Measurements from ENCODE around the gene RGMA.

Gene RGMA

DNA sequence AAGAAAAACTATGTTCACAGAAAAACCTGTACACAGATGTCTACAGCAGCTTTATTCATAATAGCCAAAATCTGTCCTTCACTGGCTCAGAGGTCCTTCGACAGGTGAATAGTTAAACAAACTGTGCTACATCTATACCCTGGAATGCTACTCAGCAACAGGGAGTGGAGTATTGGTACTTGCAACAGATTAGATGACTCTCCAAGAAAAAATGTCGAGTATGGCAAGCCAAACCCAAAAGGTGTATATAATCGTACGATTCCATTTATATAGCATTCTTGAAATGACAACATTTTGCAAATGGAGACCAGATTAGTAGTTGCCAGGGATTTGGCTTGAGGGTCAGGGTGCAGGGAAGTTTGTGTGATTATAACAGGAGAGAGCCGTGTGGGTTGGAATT is 22.4 kb upstream of the RGMA start:
- Mint-ChIP-seq H3K27ac (no peak overlapping the region), H3K9me3 (no peaks in the 10 kb centered on the region), H3K27me3 (ENCODE audit: low read depth) (peaks cover 43% of the 10 kb centered on the region), H3K36me3 (ENCODE audit: low read depth) (no peaks in the 10 kb centered on the region), H3K4me1 (ENCODE audit: low read depth) (peaks cover 2% of the 10 kb centered on the region), H3K4me3 (no peak overlapping the region)
- no peak for DNase-seq (ENCODE audit: low spot score)

DNA sequence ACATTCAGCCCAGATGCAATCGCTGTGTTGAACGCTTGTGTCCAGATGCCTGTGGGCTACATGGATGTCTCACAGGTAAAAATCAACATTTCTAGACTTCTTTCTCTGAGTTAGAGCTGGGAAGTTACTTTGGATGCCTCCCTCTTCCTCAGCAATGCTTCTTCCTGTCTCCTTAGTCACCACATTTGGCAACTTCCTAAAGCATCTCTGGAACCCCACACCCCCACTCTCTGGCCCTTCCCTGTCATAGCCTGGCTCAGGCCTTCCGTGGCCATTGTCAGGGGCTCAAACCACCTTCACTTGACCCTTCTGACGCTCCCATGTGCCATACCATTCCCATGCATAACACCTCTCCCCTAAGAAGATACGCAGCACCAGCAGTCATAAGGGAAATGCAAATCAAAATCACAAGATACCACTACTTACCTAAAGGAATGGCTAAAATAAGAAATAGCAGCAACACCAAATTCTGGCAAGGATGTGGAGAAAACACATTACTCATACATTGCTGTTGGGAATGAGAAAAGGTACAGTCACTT is 21.6 kb upstream of the RGMA start:
- H3K27ac Mint-ChIP-seq = no peak overlapping the region
- no peaks in the 10 kb centered on the region for H3K9me3 Mint-ChIP-seq
- H3K27me3 Mint-ChIP-seq (ENCODE audit: low read depth) = peaks cover 49% of the 10 kb centered on the region
- H3K4me1 Mint-ChIP-seq (ENCODE audit: low read depth) = peaks cover 2% of the 10 kb centered on the region
- no peaks in the 10 kb centered on the region for H3K36me3 Mint-ChIP-seq (ENCODE audit: low read depth)
- no peak overlapping the region for H3K4me3 Mint-ChIP-seq
- DNase-seq (ENCODE audit: low spot score) = no peak

DNA sequence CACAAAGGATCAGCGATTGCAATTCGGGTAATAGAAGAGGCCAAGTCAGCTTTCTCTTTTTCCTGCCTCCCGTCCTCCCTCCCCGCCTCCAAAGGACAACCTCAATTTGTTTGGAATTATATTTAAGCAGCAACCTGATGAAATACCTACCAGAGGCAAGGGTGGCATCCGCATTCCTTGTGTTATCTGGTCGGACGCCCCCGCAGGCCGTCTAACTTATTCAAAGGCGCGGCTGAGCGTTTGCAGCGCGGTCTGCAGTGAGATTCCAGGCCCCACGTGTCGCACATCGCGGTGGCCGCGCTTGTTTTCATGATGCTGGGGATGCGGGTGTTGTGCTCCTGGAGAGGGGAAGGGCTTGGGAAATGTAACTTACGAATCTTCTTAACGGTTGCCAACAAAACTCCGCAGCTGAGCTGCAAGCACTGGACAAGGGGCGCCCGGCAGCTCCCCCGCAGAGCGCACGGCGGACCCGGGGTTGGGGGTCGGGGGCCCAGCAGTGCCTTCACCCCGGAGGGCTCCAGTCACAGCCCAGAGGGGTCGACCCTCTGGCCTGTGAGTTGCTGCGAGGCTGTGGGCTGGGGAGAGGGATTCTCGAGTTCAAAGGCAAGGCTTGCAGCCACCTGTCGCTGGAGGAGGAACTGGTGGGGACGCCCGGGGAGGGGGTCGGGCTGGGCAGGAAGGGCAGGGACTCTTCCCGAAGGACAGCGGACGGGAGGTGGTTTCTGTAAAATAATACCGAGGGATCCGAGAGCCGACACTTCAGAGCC is 20.5 kb upstream of the RGMA start:
- Mint-ChIP-seq H3K4me1 (ENCODE audit: low read depth) (peaks cover 2% of the 10 kb centered on the region), H3K36me3 (ENCODE audit: low read depth) (no peaks in the 10 kb centered on the region), H3K27ac (no peak overlapping the region), H3K4me3 (no peak overlapping the region), H3K9me3 (no peaks in the 10 kb centered on the region), H3K27me3 (ENCODE audit: low read depth) (peaks cover 49% of the 10 kb centered on the region)
- DNase-seq (ENCODE audit: low spot score) = no peak

DNA sequence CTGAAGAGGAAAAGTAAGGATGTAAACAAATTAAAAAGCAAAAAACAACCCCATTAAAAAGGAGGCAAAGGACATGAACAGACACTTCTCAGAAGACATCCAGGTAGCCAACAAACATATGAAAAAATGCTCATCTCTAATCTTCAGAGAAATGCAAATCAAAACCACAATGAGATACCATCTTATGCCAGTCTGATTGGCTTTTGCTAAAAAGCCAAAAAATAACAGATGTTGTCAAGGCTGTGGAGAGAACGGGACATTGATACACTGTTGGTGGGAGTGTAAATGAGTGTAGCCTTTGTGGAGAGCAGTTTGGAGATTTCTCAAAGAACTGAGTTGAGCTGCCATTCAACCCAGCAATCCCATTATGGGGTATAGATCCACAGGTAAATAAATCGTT is 18.6 kb upstream of the RGMA start:
- no peak for DNase-seq (ENCODE audit: low spot score)
- Mint-ChIP-seq H3K4me3 (no peak overlapping the region), H3K9me3 (no peaks in the 10 kb centered on the region), H3K27me3 (ENCODE audit: low read depth) (peaks cover 46% of the 10 kb centered on the region), H3K4me1 (ENCODE audit: low read depth) (peaks cover 2% of the 10 kb centered on the region), H3K36me3 (ENCODE audit: low read depth) (no peaks in the 10 kb centered on the region), H3K27ac (no peak overlapping the region)

DNA sequence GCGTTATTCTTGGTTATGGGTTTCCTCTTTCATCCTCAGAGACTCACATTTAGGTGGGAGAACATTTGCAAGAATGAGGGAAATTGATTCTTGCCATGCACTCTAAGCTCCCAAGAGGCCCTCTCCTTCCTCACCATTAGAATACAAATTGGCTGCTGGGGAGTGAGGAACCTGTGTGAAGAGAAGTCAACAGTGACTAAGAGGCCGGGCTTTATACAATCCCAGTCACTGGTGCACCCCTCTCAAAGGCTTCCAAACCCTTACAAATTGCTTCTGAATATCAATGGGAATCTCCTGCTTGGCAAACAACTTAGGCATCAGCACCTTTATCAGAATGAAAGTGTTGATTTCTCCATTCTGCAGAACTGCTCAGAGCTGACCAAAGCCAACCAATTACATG is 16.5 kb upstream of the RGMA start:
- no peak for DNase-seq (ENCODE audit: low spot score)
- Mint-ChIP-seq H3K9me3 (no peaks in the 10 kb centered on the region), H3K27me3 (ENCODE audit: low read depth) (peaks cover 36% of the 10 kb centered on the region), H3K4me1 (ENCODE audit: low read depth) (peaks cover 2% of the 10 kb centered on the region), H3K36me3 (ENCODE audit: low read depth) (no peaks in the 10 kb centered on the region), H3K4me3 (no peak overlapping the region), H3K27ac (no peak overlapping the region)

DNA sequence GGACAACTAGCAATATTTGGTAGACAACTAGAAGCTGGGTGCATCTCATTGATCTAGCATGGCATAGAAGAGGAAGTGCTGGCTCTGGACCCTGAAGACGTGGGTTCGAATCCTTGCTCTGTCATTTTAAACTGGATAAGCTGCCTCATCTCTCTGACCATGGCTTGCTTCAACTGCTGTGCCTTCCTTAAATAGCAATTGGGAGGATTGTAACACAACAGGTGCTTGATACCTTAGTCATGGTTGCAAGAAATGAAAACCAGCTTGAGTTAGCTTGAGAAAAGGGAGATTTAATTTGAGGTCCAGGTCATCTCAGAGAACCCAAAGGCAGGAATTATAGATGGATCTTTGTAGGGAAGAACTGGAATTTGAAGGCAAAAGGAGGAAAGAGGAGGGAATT is 14.8 kb upstream of the RGMA start:
- peaks cover 25% of the 10 kb centered on the region for H3K27me3 Mint-ChIP-seq (ENCODE audit: low read depth)
- peaks cover 2% of the 10 kb centered on the region for H3K4me1 Mint-ChIP-seq (ENCODE audit: low read depth)
- H3K4me3 Mint-ChIP-seq = no peak overlapping the region
- H3K9me3 Mint-ChIP-seq = no peaks in the 10 kb centered on the region
- H3K27ac Mint-ChIP-seq = no peak overlapping the region
- DNase-seq (ENCODE audit: low spot score) = no peak
- no peaks in the 10 kb centered on the region for H3K36me3 Mint-ChIP-seq (ENCODE audit: low read depth)

DNA sequence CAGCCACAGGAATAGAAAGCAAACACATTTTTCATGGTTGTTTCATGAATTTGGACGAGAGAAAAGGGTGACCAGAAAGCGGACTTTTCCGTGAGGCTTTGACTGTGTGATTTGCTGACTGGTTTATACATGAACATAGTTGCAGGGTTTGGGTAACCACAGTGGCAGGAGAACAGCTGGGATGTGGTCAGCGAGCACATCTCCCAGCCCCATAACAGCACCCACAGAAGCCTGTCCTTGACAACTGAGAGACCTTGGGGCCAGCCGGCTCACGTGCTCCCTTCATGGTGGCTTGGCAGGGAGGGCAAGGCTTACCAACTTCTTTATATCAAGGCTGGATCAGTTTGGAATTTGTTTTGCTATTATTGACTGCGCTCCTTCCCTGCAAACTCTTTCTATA is 13.2 kb upstream of the RGMA start:
- no peak for DNase-seq (ENCODE audit: low spot score)
- H3K27me3 Mint-ChIP-seq (ENCODE audit: low read depth) = peaks cover 11% of the 10 kb centered on the region
- H3K36me3 Mint-ChIP-seq (ENCODE audit: low read depth) = no peaks in the 10 kb centered on the region
- no peak overlapping the region for H3K4me3 Mint-ChIP-seq
- no peaks in the 10 kb centered on the region for H3K9me3 Mint-ChIP-seq
- H3K27ac Mint-ChIP-seq = no peak overlapping the region
- no peaks in the 10 kb centered on the region for H3K4me1 Mint-ChIP-seq (ENCODE audit: low read depth)

DNA sequence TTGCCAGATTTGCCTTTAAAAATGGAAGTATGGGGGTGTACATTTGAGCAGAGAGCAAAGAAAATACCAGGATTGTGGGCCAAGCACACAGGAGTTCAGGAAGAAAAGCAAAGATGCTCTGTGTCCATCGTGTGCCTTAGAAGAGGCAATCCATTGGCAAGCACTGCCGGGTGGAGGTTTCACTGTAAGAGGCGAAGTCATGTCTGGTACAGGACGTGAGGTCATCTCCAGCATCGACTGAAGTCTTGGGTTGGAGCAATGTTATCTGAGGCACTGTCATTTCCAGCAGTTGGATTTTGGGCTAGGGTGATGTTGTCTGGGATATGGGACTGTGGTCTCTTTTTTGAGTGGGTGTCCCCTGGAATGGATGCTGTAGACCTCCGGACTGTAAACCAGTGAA is 4.8 kb upstream of the RGMA start:
- H3K36me3 Mint-ChIP-seq (ENCODE audit: low read depth) = no peaks in the 10 kb centered on the region
- DNase-seq (ENCODE audit: low spot score) = no peak
- H3K27me3 Mint-ChIP-seq (ENCODE audit: low read depth) = peaks cover 22% of the 10 kb centered on the region
- no peaks in the 10 kb centered on the region for H3K4me1 Mint-ChIP-seq (ENCODE audit: low read depth)
- H3K27ac Mint-ChIP-seq = no peak overlapping the region
- H3K9me3 Mint-ChIP-seq = no peaks in the 10 kb centered on the region
- H3K4me3 Mint-ChIP-seq = no peak overlapping the region

DNA sequence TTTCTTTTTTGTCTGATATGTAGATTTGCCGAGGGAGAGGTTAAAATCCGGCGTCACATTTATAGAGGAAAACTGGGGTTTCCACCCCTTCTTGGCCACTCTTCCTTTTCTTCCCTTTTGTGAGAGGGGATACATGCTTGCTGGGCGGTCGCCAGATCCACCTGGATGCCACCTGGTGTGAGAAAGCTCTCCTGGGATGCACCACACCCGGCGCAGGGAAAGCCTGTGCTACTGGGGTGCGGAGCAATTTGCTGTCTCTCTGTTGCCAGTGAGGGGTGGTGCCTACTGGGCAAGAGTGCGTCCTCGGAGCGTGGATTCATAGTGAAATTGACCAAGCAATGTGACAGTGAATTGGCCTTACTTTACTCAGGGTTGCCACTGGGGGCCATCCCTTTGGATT is 2.5 kb upstream of the RGMA start:
- no peak overlapping the region for H3K27ac Mint-ChIP-seq
- peaks cover 43% of the 10 kb centered on the region for H3K27me3 Mint-ChIP-seq (ENCODE audit: low read depth)
- H3K9me3 Mint-ChIP-seq = no peaks in the 10 kb centered on the region
- DNase-seq (ENCODE audit: low spot score) = no peak
- no peak overlapping the region for H3K4me3 Mint-ChIP-seq
- peaks cover 7% of the 10 kb centered on the region for H3K4me1 Mint-ChIP-seq (ENCODE audit: low read depth)
- H3K36me3 Mint-ChIP-seq (ENCODE audit: low read depth) = no peaks in the 10 kb centered on the region

DNA sequence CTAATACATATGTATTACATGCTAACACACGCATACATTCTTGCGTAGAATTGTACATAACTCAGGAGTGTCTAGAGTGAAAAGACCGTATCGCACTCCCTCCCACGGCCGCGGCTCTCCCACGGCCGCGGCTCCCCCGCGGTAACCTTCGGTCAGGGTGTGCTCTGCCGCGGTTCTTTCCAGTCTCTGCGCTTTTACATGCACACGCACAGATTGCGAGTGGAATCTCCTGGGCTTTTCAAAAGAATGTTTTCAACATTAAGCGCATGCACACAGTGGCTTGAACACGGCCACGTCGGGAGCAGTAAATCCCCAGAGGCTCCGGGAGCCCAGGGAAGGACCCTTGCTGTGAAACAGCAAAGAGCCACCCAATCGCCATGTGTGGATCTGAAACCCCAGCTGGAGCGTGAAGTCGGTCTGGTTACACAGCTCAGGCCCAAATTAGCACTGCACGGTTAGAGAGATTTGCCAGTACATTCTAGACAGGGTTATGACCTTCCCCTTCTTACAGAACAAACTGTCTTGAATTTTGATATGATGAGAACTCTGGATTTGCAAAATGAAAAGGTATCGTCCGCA is 805 bp upstream of the RGMA start:
- H3K27ac Mint-ChIP-seq = no peak overlapping the region
- peak overlapping the region; percentile 46 for H3K4me3 Mint-ChIP-seq
- H3K4me1 Mint-ChIP-seq (ENCODE audit: low read depth) = peaks cover 7% of the 10 kb centered on the region
- peaks cover 56% of the 10 kb centered on the region for H3K27me3 Mint-ChIP-seq (ENCODE audit: low read depth)
- H3K36me3 Mint-ChIP-seq (ENCODE audit: low read depth) = no peaks in the 10 kb centered on the region
- no peak for DNase-seq (ENCODE audit: low spot score)
- H3K9me3 Mint-ChIP-seq = no peaks in the 10 kb centered on the region

DNA sequence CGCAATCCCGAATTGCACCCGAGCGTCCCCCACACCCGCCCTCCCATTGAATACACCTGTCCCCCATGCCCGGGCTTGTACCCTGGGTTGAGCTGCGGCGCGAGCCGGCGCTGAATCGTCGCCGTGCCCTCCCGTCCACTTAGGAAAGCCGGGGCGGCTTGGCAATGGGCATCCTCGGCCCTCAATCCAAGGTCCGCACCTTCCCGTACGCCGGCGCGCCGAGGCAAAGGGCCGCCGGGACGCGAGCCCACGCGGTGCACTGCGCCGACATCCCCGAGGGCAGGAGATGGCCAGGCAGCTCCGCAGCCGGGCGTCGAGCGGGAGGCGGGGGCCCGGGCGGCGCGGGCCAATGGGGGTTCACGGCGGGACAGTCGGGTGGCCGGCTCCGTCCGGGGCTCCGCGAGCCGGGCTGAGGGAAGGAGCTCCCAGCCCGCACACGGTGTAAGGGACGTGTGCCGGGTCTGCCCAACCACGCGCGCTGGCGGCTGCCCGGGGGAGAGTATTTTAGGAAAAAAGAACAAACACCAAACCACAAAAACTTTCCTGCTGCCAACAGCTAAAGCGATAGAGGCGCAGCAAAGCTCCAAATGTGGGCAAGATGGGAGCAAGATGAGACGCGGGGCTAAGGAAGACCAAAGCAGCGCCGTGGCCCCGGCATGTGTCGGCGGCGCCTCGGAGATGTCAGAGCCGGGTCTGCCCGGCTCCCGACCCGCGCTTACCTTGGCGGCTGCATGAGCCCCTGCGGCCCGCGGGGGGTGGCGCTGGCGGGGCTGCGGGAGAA is 621 bp downstream of the RGMA start:
- no peaks in the 10 kb centered on the region for H3K9me3 Mint-ChIP-seq
- DNase-seq (ENCODE audit: low spot score) = no peak
- H3K36me3 Mint-ChIP-seq (ENCODE audit: low read depth) = no peaks in the 10 kb centered on the region
- H3K4me3 Mint-ChIP-seq = peak overlapping the region; percentile 85
- peaks cover 63% of the 10 kb centered on the region for H3K27me3 Mint-ChIP-seq (ENCODE audit: low read depth)
- peaks cover 7% of the 10 kb centered on the region for H3K4me1 Mint-ChIP-seq (ENCODE audit: low read depth)
- H3K27ac Mint-ChIP-seq = no peak overlapping the region

DNA sequence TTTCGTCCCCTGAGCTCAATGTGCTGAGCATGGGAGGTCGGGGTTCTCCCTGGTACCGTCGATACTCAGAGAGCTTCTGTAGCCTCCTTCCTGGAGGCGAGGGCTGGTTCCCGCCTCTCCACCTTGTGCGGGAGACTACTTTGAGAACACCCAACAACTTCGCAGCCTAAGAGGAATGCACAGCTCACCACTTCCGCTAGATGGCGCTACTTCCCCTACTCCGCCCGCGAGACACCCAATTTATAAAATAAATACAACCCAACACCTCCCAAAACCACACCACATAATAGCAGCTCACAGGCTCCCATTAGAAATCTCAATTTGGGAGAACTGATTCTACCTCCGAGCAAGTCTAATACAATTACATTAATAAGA is 1.2 kb downstream of the RGMA start:
- DNase-seq (ENCODE audit: low spot score) = peak; percentile 61
- H3K27me3 Mint-ChIP-seq (ENCODE audit: low read depth) = peaks cover 66% of the 10 kb centered on the region
- H3K27ac Mint-ChIP-seq = peak overlapping the region; percentile 65
- H3K4me1 Mint-ChIP-seq (ENCODE audit: low read depth) = peaks cover 7% of the 10 kb centered on the region
- H3K36me3 Mint-ChIP-seq (ENCODE audit: low read depth) = no peaks in the 10 kb centered on the region
- H3K4me3 Mint-ChIP-seq = peak overlapping the region; percentile 85
- no peaks in the 10 kb centered on the region for H3K9me3 Mint-ChIP-seq

DNA sequence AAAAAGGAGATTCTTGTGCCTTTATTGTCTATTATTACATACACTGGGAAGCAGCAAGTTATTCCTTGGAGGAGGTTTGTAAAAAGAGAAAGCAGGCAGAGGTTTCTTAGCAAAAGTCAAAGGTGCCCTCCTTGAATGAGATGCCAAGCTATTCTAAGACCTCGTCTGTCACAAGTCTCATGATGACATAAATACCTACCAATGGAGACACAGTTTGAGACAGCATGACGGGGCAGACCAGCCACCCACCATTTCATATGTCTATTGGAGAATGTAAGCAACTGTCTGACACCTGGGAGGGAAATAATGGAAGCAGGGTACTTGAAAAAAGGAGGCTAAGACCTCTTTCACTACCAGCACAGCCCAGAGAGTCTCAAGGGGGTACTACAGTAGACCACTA is 2.2 kb downstream of the RGMA start:
- Mint-ChIP-seq H3K9me3 (no peaks in the 10 kb centered on the region), H3K36me3 (ENCODE audit: low read depth) (no peaks in the 10 kb centered on the region), H3K4me3 (no peak overlapping the region), H3K4me1 (ENCODE audit: low read depth) (peaks cover 7% of the 10 kb centered on the region), H3K27me3 (ENCODE audit: low read depth) (peaks cover 76% of the 10 kb centered on the region), H3K27ac (no peak overlapping the region)
- no peak for DNase-seq (ENCODE audit: low spot score)

DNA sequence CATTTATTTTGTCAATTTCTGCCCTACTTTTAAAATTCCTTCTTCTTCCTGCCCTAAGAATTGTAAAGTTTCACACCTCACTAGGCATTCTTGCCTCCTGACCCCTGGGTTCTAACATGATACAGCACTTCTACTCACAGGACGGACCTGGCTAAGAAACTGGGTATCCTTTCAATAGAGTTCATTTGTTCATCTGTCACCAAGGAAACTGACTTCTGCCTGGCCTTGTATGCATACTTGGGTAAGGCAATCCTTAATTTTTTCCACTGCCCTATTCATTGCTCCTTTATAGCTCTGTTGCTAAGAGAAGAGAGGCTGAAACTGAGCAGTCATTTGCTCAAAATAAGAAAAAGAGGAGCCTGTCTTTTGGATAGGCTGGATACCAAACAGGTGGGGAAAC is 3.3 kb downstream of the RGMA start:
- no peak for DNase-seq (ENCODE audit: low spot score)
- Mint-ChIP-seq H3K4me3 (no peak overlapping the region), H3K36me3 (ENCODE audit: low read depth) (no peaks in the 10 kb centered on the region), H3K4me1 (ENCODE audit: low read depth) (peaks cover 7% of the 10 kb centered on the region), H3K9me3 (no peaks in the 10 kb centered on the region), H3K27ac (no peak overlapping the region), H3K27me3 (ENCODE audit: low read depth) (peaks cover 75% of the 10 kb centered on the region)

All from T-helper 2 cell treated with Interferon-gamma antibody and Interleukin-4, amounts not matched to agents 5 μg/mL and 100 μg/mL, for 36 hours (primary cell).